ENCODE measurements around the gene WNT9B. TPM values are rescaled to one million over a fixed set of nuclear protein-coding genes. Genes with fewer than 3 reads are reported as not detected.

Gene WNT9B
- total RNA-seq, 1 experiment from 2014 or later, result 0.70 TPM

- no peak overlapping the region for H3K23ac ChIP-seq (ENCODE audit: insufficient read length, low read depth, low read length)
- H3K56ac ChIP-seq (ENCODE audit: insufficient read length, low read depth, low read length), result no peak overlapping the region
- DNase-seq, result no peak
- no peaks in the 10 kb centered on the region for H3K36me3 Mint-ChIP-seq (ENCODE audit: insufficient read depth in 1 of 3, low read depth in 3 of 3)
- no peaks in the 10 kb centered on the region for H3K27me3 ChIP-seq (ENCODE audit: insufficient read depth, low read length)
- H2BK20ac ChIP-seq (ENCODE audit: low read depth, low read length, poor library complexity, severe bottlenecking), result no peak overlapping the region
- H3K27ac ChIP-seq (ENCODE audit: insufficient read length, low read depth, low read length), result no peak overlapping the region
- H3K23me2 ChIP-seq (ENCODE audit: insufficient read length, low read depth, low read length, poor library complexity, severe bottlenecking), result no peaks in the 10 kb centered on the region
- no peak overlapping the region for H2BK15ac ChIP-seq (ENCODE audit: low read depth, low read length)
- H4K91ac ChIP-seq (ENCODE audit: insufficient read length, low read depth, low read length), result no peak overlapping the region
- H3K9me3 Mint-ChIP-seq, result no peaks in the 10 kb centered on the region
- H3K9ac ChIP-seq (ENCODE audit: extremely low read depth, insufficient read length, low read length), result no peak overlapping the region
- no peaks in the 10 kb centered on the region for H4K20me1 ChIP-seq (ENCODE audit: control insufficient read depth, insufficient read depth, insufficient read length)
- WGBS (ENCODE audit: extremely low coverage, insufficient read length, low lambda C conversion rate), result no CpG with 5 or more reads among the region's 7 CpGs
- no peaks in the 10 kb centered on the region for H3K79me2 ChIP-seq (ENCODE audit: insufficient read depth, low read length)
- no peak overlapping the region for H3K18ac ChIP-seq (ENCODE audit: insufficient read length, low read depth, low read length)
- no peak overlapping the region for H4K5ac ChIP-seq (ENCODE audit: insufficient read length, low read depth, low read length)
- no peak overlapping the region for H2BK5ac ChIP-seq (ENCODE audit: insufficient read length, low read length)
- H3K4me3 Mint-ChIP-seq, result no peak overlapping the region
- no peaks in the 10 kb centered on the region for H3K79me1 ChIP-seq (ENCODE audit: insufficient read depth, low read depth, low read length, poor library complexity, severe bottlenecking)
- TF ChIP-seq, protein P1, sequence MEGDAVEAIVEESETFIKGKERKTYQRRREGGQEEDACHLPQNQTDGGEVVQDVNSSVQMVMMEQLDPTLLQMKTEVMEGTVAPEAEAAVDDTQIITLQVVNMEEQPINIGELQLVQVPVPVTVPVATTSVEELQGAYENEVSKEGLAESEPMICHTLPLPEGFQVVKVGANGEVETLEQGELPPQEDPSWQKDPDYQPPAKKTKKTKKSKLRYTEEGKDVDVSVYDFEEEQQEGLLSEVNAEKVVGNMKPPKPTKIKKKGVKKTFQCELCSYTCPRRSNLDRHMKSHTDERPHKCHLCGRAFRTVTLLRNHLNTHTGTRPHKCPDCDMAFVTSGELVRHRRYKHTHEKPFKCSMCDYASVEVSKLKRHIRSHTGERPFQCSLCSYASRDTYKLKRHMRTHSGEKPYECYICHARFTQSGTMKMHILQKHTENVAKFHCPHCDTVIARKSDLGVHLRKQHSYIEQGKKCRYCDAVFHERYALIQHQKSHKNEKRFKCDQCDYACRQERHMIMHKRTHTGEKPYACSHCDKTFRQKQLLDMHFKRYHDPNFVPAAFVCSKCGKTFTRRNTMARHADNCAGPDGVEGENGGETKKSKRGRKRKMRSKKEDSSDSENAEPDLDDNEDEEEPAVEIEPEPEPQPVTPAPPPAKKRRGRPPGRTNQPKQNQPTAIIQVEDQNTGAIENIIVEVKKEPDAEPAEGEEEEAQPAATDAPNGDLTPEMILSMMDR (conservative IDR thresholded peaks at IDR 0.05), result no peak
- H3K4me1 Mint-ChIP-seq, result 0 out of 4 replicates have a peak, but pooled peaks cover 0 to 2% of the 10 kb centered on the region in 2 experiments
- H3K9me3 ChIP-seq (ENCODE audit: control insufficient read depth, low read depth, low read length), result no peaks in the 10 kb centered on the region
- H2AFZ ChIP-seq (ENCODE audit: low read length), result no peak overlapping the region
- no peak overlapping the region for H2BK120ac ChIP-seq (ENCODE audit: low read depth, low read length, poor library complexity, severe bottlenecking)
- H2BK12ac ChIP-seq (ENCODE audit: insufficient read length, low read depth, low read length), result no peak overlapping the region
- H3K4me2 ChIP-seq (ENCODE audit: insufficient read depth, insufficient read length, low read length), result no peak overlapping the region
- no peak overlapping the region for H3T11ph ChIP-seq (ENCODE audit: low read length)
- H3K27me3 Mint-ChIP-seq (ENCODE audit: low read depth), result peaks cover 4% of the 10 kb centered on the region
- H3K4ac ChIP-seq (ENCODE audit: low read depth, low read length), result no peak overlapping the region
- H3K27ac Mint-ChIP-seq, result no peak overlapping the region
- H3K4me1 ChIP-seq (ENCODE audit: insufficient read depth, low read length), result no peaks in the 10 kb centered on the region
- H3K14ac ChIP-seq (ENCODE audit: insufficient read depth, low read length), result no peak overlapping the region
- no peak overlapping the region for H4K8ac ChIP-seq (replicated peaks; ENCODE audit: insufficient read length, low read depth, low read length)
- no peak overlapping the region for H2AK5ac ChIP-seq (ENCODE audit: insufficient read length, low read length)
Observed at GRCh38 chr17:46873941-46874645, 22.7 kb downstream of the WNT9B start.
